B cell (primary cell): Measurements from ENCODE around the gene NOP16. TPM values are rescaled to one million over a fixed set of nuclear protein-coding genes. Genes with fewer than 3 reads are reported as not detected.
"Not testable (repeated sequence)": the region's sequence is repeated elsewhere in the genome, so short reads cannot be mapped to it uniquely, and the experiment has no call there.

Experiments
- ATAC-seq: fragments of 200-7000 bp; cut with Tn5 transposase; one replicate; pipeline ENCODE4 v1.10.0; 2021; ENCODE audit warnings: low read depth, mild to moderate bottlenecking, moderate number of reproducible peaks, moderate library complexity
- CTCF ChIA-PET: fragments of 350-600 bp; sonication (Branson Sonifier 250); formaldehyde crosslinking; loops from one replicate; lab custom pipeline; 2021; ENCODE audit warnings: antibody characterized with exemption, inconsistent platforms; lab: Charles Lee
- POLR2A ChIA-PET: fragments of 350-600 bp; sonication (Branson Sonifier 250); formaldehyde crosslinking; loops from one replicate; lab custom pipeline; 2021; ENCODE audit warnings: antibody characterized with exemption; lab: Charles Lee
- DNase-seq: peaks from one replicate; pipeline ENCODE4 v3.0.0; 2013
- H2AFZ ChIP-seq: 2 replicates; pipeline ENCODE4 v1.6.1; 2012; ENCODE audit warnings: mild to moderate bottlenecking, low read depth, low read length; ENCODE audit not compliant: insufficient read depth, poor library complexity, severe bottlenecking
- H3K27ac ChIP-seq, 2 donors: 1 replicate in 1 of 2; 2 replicates in 1 of 2; pipeline ENCODE4 v1.5.1; 2012 to 2013; ENCODE audit warnings: low read length in 2 of 2, mild to moderate bottlenecking in 2 of 2, moderate library complexity in 1 of 2
- H3K27me3 ChIP-seq, 4 experiments: fragments of 200-600 bp in 1 of 4; sonication (generic) in 1 of 4; replicated peaks in 1 of 4; 1 replicate in 2 of 4; 2 replicates in 2 of 4; pipeline versions ENCODE4 v1.6.1 to v1.7.0; 2013 to 2016; ENCODE audit warnings: low read length in 3 of 4, mild to moderate bottlenecking in 2 of 4, mixed read lengths in 1 of 4, moderate library complexity in 1 of 4; ENCODE audit not compliant: insufficient read depth in 4 of 4, control insufficient read depth in 3 of 4; ENCODE audit errors: control extremely low read depth in 1 of 4
- H3K36me3 ChIP-seq, 2 experiments: replicated peaks in 1 of 2; 1 replicate in 1 of 2; 2 replicates in 1 of 2; pipeline versions ENCODE4 v1.6.1 to v1.7.1; 2013; ENCODE audit warnings: low read length in 1 of 2; ENCODE audit not compliant: insufficient read depth in 2 of 2, control insufficient read depth in 1 of 2; ENCODE audit errors: control extremely low read depth in 1 of 2, extremely low read depth in 1 of 2
- H3K4me1 ChIP-seq, 2 donors: fragments of 200-600 bp in 1 of 2; sonication (generic) in 1 of 2; 1 replicate in 1 of 2; 2 replicates in 1 of 2; pipeline versions ENCODE4 v1.5.1 to v1.6.1; 2013 to 2017; ENCODE audit warnings: low read length in 2 of 2; ENCODE audit not compliant: control insufficient read depth in 2 of 2, insufficient read depth in 2 of 2
- H3K4me2 ChIP-seq: replicated peaks from 2 replicates; pipeline ENCODE3; 2012; ENCODE audit warnings: mild to moderate bottlenecking, low read depth, low read length; ENCODE audit not compliant: poor library complexity, severe bottlenecking
- H3K4me3 ChIP-seq, 5 experiments: fragments of 200-600 bp in 1 of 5; sonication (generic) in 1 of 5; 1 replicate in 3 of 5; 2 replicates in 2 of 5; pipeline versions ENCODE4 v1.5.1 to v1.7.0; 2011 to 2016; ENCODE audit warnings: low read length in 4 of 5, mild to moderate bottlenecking in 4 of 5, low read depth in 2 of 5, control low read depth in 1 of 5, moderate library complexity in 1 of 5; ENCODE audit not compliant: insufficient read depth in 1 of 5; ENCODE audit errors: control extremely low read depth in 1 of 5, extremely low read depth in 1 of 5
- H3K79me2 ChIP-seq: fragments of 200-600 bp; sonication (generic); one replicate; pipeline ENCODE4 v1.6.0; 2016; ENCODE audit warnings: low read length; ENCODE audit not compliant: control insufficient read depth, insufficient read depth
- H3K9ac ChIP-seq: fragments of 200-600 bp; sonication (generic); 2 replicates; pipeline ENCODE4 v1.6.1; 2017; ENCODE audit warnings: mild to moderate bottlenecking, low read length, moderate library complexity
- H3K9me3 ChIP-seq, 3 donors: one replicate each; pipeline versions ENCODE4 v1.6.1 to v1.7.1; 2013; ENCODE audit warnings: low read length in 2 of 3; ENCODE audit not compliant: control insufficient read depth in 2 of 3, insufficient read depth in 1 of 3; ENCODE audit errors: control extremely low read depth in 1 of 3
- H4K20me1 ChIP-seq: 2 replicates; pipeline ENCODE4 v1.6.0; 2012; ENCODE audit warnings: mild to moderate bottlenecking, low read length; ENCODE audit not compliant: insufficient read depth, control insufficient read depth, poor library complexity, severe bottlenecking
- H3K27ac Mint-ChIP-seq: one replicate; pipeline ENCODE4 v1.8.0; 2021; ENCODE audit warnings: mixed read lengths
- H3K27me3 Mint-ChIP-seq: one replicate; pipeline ENCODE4 v1.8.0; 2021; ENCODE audit warnings: mixed read lengths
- H3K4me1 Mint-ChIP-seq: one replicate; pipeline ENCODE4 v1.8.0; 2021; ENCODE audit warnings: mixed read lengths
- H3K4me3 Mint-ChIP-seq: one replicate; pipeline ENCODE4 v1.8.0; 2021; ENCODE audit warnings: mixed read lengths
- H3K9me3 Mint-ChIP-seq: one replicate; pipeline ENCODE4 v1.8.0; 2022; ENCODE audit warnings: mixed read lengths; ENCODE audit not compliant: insufficient read depth
- EZH2 ChIP-seq: IDR thresholded peaks from 2 replicates; pipeline ENCODE4 v1.6.1; 2012; ENCODE audit warnings: borderline replicate concordance, low read depth, mild to moderate bottlenecking, moderate library complexity, low read length; ENCODE audit not compliant: insufficient read depth, poor library complexity, severe bottlenecking
- WGBS: methylation state at CpG from one replicate; pipeline ENCODE4 v1.1.5; 2013; ENCODE audit warnings: missing lambda C conversion rate; ENCODE audit not compliant: insufficient coverage; 5-methylcytosine and 5-hydroxymethylcytosine counted together
- intact Hi-C: fragments of 100-400 bp; cut with micrococcal nuclease; formaldehyde crosslinking; loops from one replicate; pipeline ENCODE4 v1.10.0; 2022
- polyA plus RNA-seq: library from polyadenylated mRNA; depleted of rRNA; stranded (reverse); fragments of >200 nt; gene quantifications from 2 replicates; pipeline ENCODE4 v1.2.3, GENCODE V29; 2012
- total RNA-seq, 2 donors: library from RNA; stranded (reverse); fragments of 120-200 nt in 1 of 2; gene quantifications; 1 replicate in 1 of 2; 2 replicates in 1 of 2; pipeline versions ENCODE4 v1.2.3 to v1.2.4, GENCODE V29; 2013 to 2022
- TF ChIP-seq, protein P1 (sequence below): fragments of 200-600 bp; IDR thresholded peaks from one replicate; pipeline ENCODE4 v1.8.0; 2022; ENCODE audit warnings: antibody characterized with exemption, mild to moderate bottlenecking

Gene NOP16
- total and polyA plus RNA-seq, 2 donors (not counting 1 experiment from before 2014, with no cell fraction given), result 25.0 to 27.8 TPM

DNA sequence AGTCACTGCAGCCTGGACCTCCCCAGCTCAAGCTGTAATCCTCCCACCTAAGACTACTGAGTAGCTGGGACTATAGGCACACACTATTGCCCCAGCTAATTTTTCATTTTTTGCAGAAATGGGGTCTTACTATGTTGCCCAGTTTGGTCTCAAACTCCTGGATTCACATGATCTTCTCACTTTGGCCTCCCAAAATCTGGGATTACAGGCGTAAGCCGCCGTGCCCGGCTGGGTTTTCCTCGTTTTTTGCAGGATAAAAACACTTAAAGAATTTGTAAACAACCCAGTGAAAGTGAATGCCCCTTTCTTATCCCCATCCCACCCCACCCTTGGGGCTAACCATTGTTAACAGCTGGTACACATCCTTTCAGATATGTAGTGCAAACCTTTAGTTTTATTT is 20.2 kb upstream of the NOP16 start:
- ChIA-PET CTCF (no interaction called here), POLR2A (interaction anchor here (0.7 kb wide), 1 partner anchor 20 kb away, joined by 6 read pairs; the partner anchor contains the start of gene NOP16)
- Histone ChIP-seq H3K9me3 (no peaks in the 10 kb centered on the region), H3K4me1 (no peaks in the 10 kb centered on the region), H4K20me1 (peaks cover 8% of the 10 kb centered on the region), H3K79me2 (peaks cover 3% of the 10 kb centered on the region), H3K27me3 (no peaks in the 10 kb centered on the region), H3K4me3 (no peak overlapping the region), H2AFZ (no peak overlapping the region), H3K36me3 (peaks cover 1 to 17% of the 10 kb centered on the region in 2 experiments), H3K4me2 (no peak overlapping the region), H3K27ac (no peak overlapping the region), H3K9ac (no peak overlapping the region)
- Mint-ChIP-seq H3K27me3 (no peaks in the 10 kb centered on the region), H3K4me3 (no peak overlapping the region), H3K27ac (no peak overlapping the region), H3K4me1 (no peaks in the 10 kb centered on the region), H3K9me3 (no peaks in the 10 kb centered on the region)
- no peak for DNase-seq
- TF ChIP-seq EZH2, result no peak
- TF ChIP-seq, protein P1, sequence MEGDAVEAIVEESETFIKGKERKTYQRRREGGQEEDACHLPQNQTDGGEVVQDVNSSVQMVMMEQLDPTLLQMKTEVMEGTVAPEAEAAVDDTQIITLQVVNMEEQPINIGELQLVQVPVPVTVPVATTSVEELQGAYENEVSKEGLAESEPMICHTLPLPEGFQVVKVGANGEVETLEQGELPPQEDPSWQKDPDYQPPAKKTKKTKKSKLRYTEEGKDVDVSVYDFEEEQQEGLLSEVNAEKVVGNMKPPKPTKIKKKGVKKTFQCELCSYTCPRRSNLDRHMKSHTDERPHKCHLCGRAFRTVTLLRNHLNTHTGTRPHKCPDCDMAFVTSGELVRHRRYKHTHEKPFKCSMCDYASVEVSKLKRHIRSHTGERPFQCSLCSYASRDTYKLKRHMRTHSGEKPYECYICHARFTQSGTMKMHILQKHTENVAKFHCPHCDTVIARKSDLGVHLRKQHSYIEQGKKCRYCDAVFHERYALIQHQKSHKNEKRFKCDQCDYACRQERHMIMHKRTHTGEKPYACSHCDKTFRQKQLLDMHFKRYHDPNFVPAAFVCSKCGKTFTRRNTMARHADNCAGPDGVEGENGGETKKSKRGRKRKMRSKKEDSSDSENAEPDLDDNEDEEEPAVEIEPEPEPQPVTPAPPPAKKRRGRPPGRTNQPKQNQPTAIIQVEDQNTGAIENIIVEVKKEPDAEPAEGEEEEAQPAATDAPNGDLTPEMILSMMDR, result no peak
- 97% methylated on average over 5 of the region's 5 CpGs for WGBS
- intact Hi-C loops, result no loop called here
- no peak for ATAC-seq

DNA sequence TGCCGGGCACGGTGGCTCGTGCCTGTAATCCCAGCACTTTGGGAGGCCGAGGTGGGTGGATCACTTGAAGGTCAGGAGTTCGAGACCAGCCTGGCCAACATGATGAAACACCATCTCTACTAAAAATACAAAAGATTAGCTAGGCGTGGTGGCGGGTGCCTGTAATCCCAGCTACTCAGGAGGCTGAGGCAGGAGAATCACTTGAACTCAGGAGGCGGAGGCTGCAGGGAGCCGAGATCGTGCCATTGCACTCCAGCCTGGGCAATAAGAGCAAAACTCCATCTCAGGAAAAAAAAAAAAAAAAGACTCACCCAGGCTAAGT is 19.8 kb upstream of the NOP16 start:
- DNase-seq, H3K4me3 Mint-ChIP-seq, H3K27ac ChIP-seq, H4K20me1 ChIP-seq, H3K27ac Mint-ChIP-seq, H3K4me1 Mint-ChIP-seq, ATAC-seq, H3K9ac ChIP-seq, H3K4me1 ChIP-seq, H2AFZ ChIP-seq, H3K4me2 ChIP-seq, POLR2A ChIA-PET, H3K27me3 ChIP-seq, H3K9me3 ChIP-seq, H3K9me3 Mint-ChIP-seq, H3K27me3 Mint-ChIP-seq, H3K79me2 ChIP-seq, intact Hi-C loops, H3K4me3 ChIP-seq: not testable (repeated sequence)
- CTCF ChIA-PET, result interaction anchor here (2.4 kb wide), 1 partner anchor 8 kb away, joined by 8 read pairs; the partner anchor contains the start of gene CLTB
- peaks cover 1 to 17% of the 10 kb centered on the region in 2 experiments for H3K36me3 ChIP-seq
- 100% methylated on average over 2 of the region's 10 CpGs for WGBS
